GM12878 (cell line): Measurements from ENCODE around the gene B3GNT3. TPM values are rescaled to one million over a fixed set of nuclear protein-coding genes. Genes with fewer than 3 reads are reported as not detected.

ENCODE experiments used
- CHD2 ChIP-seq: IDR thresholded peaks from 2 replicates; pipeline ENCODE4 v1.6.1; 2011; ENCODE audit warnings: low read depth, low read length, improper control_type of control experiment, borderline replicate concordance
- EED ChIP-seq: sonication (generic); IDR thresholded peaks from 2 replicates; pipeline ENCODE4 v1.6.1; 2016; ENCODE audit warnings: antibody characterized with exemption, low read depth
- EP300 ChIP-seq, 2 experiments: fragments of 150-350 bp in 1 of 2; IDR thresholded peaks; 2 replicates each; pipeline ENCODE4 v1.6.1; 2011 to 2012; ENCODE audit warnings: low read depth in 2 of 2, low read length in 2 of 2, borderline replicate concordance in 1 of 2, improper control_type of control experiment in 1 of 2, inconsistent platforms in 1 of 2; ENCODE audit not compliant: control insufficient read depth in 1 of 2
- KLF5 ChIP-seq: fragments of 450-650 bp; IDR thresholded peaks from 2 replicates; pipeline ENCODE4 v1.6.1; 2014; ENCODE audit warnings: mild to moderate bottlenecking; ENCODE audit not compliant: partially characterized antibody
- MXI1 ChIP-seq: fragments of 150-350 bp; IDR thresholded peaks from 2 replicates; pipeline ENCODE4 v1.6.1; 2011; ENCODE audit warnings: low read depth, mild to moderate bottlenecking, inconsistent platforms, low read length, improper control_type of control experiment
- MYB ChIP-seq: fragments of 150-350 bp; IDR thresholded peaks from 2 replicates; pipeline ENCODE4 v1.6.1; 2014; ENCODE audit warnings: mild to moderate bottlenecking, low read depth, low read length, borderline replicate concordance
- NRF1 ChIP-seq: conservative IDR thresholded peaks from 2 replicates; pipeline ENCODE4 v1.6.1; 2011; ENCODE audit warnings: mild to moderate bottlenecking, low read depth, low read length, improper control_type of control experiment
- POLR2AphosphoS2 ChIP-seq: IDR thresholded peaks from 2 replicates; pipeline ENCODE4 v1.6.1; 2011; ENCODE audit warnings: low read depth, mild to moderate bottlenecking, low read length, improper control_type of control experiment, moderate library complexity
- SMAD5 ChIP-seq: IDR thresholded peaks from 2 replicates; pipeline ENCODE4 v1.6.1; 2016; ENCODE audit warnings: antibody characterized with exemption, low read depth
- SMC3 ChIP-seq: IDR thresholded peaks from 2 replicates; pipeline ENCODE4 v1.6.1; 2011; ENCODE audit warnings: low read length, improper control_type of control experiment, borderline replicate concordance
- SP1 ChIP-seq: IDR thresholded peaks from one replicate; pipeline ENCODE4 v1.6.1; 2011; ENCODE audit warnings: low read depth, low read length
- SRF ChIP-seq, 2 experiments: IDR thresholded peaks; 2 replicates each; pipeline ENCODE4 v1.6.1; 2011; ENCODE audit warnings: low read depth in 2 of 2, low read length in 2 of 2, mild to moderate bottlenecking in 1 of 2, moderate library complexity in 1 of 2
- STAT1 ChIP-seq: fragments of 450-650 bp; conservative IDR thresholded peaks from 2 replicates; pipeline ENCODE4 v1.6.1; 2014; ENCODE audit warnings: antibody characterized with exemption, mild to moderate bottlenecking
- YY1 ChIP-seq: IDR thresholded peaks from 2 replicates; pipeline ENCODE4 v1.6.1; 2011; ENCODE audit warnings: low read depth, mild to moderate bottlenecking, low read length
- polyA plus RNA-seq, 11 experiments: library from polyadenylated mRNA; depleted of rRNA in 4 of 11; unstranded in 6 of 11; stranded (reverse) in 5 of 11; fragments of >200 nt; fragmentation: Nextera tagmentation in 4 of 11; fragmentation: Illumina TruSeq in 1 of 11; extraction: Ambion mirVana in 4 of 11; extraction: Trizol in 1 of 11; gene quantifications; 1 replicate in 1 of 11; 2 replicates in 10 of 11; pipeline versions ENCODE4 v1.2.1 to v1.2.3, GENCODE V29; 2011 to 2016; ENCODE audit warnings: inconsistent platforms in 2 of 11, missing spikeins in 2 of 11, low read depth in 1 of 11
- total RNA-seq, 4 experiments: library from RNA; depleted of rRNA in 3 of 4; stranded (reverse); fragments of >200 nt in 3 of 4; fragmentation: Illumina TruSeq in 1 of 4; extraction: Trizol in 1 of 4; gene quantifications; 2 replicates each; pipeline versions ENCODE4 v1.2.1 to v1.2.3, GENCODE V29; 2013 to 2021
- TF ChIP-seq, protein P1 (sequence below): fragments of 450-650 bp; IDR thresholded peaks from 2 replicates; pipeline ENCODE4 v1.6.1; 2017; ENCODE audit warnings: mild to moderate bottlenecking, moderate library complexity
- TF ChIP-seq, protein P2 (sequence below): fragments of 450-650 bp; formaldehyde crosslinking; IDR thresholded peaks from 2 replicates; pipeline ENCODE4 v1.4.0; 2020; ENCODE audit warnings: mild to moderate bottlenecking, moderate library complexity
- TF ChIP-seq, protein P3 (sequence below): fragments of 450-650 bp; IDR thresholded peaks from 2 replicates; pipeline ENCODE4 v1.6.1; 2016; ENCODE audit warnings: mild to moderate bottlenecking

Gene B3GNT3
- total and polyA plus RNA-seq, 10 of the 15 experiments (the other 5 are each of a cell fraction or from before 2014, with no cell fraction given): not detected

DNA sequence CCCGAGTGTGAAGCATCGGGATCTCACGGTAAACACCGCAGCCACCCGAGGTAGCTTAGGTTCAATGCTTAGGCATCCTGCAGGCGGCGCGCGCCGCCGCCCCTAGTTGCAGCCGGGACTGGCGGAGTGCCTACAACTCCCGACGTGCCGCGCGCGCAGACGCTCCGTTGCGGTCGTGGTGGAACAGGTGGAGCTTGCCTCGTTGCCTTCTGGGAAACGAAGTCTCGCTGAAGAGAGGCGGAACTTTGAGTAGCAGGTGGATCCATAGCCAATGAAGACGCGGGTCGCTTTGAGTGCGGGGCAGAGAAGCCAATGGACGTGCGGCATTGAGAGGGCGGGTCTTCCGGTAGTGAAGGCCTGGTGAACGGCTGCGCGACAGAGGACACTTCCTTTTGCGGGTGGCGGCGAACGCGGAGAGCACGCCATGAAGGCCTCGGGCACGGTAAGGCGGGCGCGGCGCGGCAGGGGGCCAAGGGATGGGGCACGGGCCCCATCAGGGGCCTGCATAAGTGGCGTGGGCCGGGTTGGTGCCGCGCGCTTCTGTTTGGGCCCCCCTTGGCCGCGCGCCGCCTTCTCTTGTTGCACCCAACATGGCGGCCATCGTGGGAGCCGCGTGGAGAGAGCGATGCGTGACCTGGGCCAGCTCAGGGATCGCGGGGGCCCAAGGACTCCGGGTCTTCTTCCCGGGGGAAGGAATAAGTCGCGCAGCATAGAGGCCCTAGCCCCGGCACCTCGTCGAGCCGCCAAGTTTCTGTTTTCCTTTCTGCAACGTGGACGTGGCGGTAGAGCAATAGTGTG is 64.8 kb downstream of the B3GNT3 start, which contains the start of gene RPL18A (continued):
- TF ChIP-seq, protein P1, sequence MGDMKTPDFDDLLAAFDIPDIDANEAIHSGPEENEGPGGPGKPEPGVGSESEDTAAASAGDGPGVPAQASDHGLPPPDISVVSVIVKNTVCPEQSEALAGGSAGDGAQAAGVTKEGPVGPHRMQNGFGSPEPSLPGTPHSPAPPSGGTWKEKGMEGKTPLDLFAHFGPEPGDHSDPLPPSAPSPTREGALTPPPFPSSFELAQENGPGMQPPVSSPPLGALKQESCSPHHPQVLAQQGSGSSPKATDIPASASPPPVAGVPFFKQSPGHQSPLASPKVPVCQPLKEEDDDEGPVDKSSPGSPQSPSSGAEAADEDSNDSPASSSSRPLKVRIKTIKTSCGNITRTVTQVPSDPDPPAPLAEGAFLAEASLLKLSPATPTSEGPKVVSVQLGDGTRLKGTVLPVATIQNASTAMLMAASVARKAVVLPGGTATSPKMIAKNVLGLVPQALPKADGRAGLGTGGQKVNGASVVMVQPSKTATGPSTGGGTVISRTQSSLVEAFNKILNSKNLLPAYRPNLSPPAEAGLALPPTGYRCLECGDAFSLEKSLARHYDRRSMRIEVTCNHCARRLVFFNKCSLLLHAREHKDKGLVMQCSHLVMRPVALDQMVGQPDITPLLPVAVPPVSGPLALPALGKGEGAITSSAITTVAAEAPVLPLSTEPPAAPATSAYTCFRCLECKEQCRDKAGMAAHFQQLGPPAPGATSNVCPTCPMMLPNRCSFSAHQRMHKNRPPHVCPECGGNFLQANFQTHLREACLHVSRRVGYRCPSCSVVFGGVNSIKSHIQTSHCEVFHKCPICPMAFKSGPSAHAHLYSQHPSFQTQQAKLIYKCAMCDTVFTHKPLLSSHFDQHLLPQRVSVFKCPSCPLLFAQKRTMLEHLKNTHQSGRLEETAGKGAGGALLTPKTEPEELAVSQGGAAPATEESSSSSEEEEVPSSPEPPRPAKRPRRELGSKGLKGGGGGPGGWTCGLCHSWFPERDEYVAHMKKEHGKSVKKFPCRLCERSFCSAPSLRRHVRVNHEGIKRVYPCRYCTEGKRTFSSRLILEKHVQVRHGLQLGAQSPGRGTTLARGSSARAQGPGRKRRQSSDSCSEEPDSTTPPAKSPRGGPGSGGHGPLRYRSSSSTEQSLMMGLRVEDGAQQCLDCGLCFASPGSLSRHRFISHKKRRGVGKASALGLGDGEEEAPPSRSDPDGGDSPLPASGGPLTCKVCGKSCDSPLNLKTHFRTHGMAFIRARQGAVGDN: 0 out of 2 replicates have a peak, but pooled peaks have one; percentile 33
- no peak for TF ChIP-seq EP300 (IDR thresholded peaks at IDR 0.05; ENCODE audit: borderline replicate concordance in 1 of 2, control insufficient read depth in 1 of 2, low read depth in 2 of 2, low read length in 2 of 2)
- TF ChIP-seq SMAD5: peak; percentile 91
- TF ChIP-seq KLF5: peak; percentile 91
- peak; percentile 96 for TF ChIP-seq CHD2
- TF ChIP-seq, protein P2, sequence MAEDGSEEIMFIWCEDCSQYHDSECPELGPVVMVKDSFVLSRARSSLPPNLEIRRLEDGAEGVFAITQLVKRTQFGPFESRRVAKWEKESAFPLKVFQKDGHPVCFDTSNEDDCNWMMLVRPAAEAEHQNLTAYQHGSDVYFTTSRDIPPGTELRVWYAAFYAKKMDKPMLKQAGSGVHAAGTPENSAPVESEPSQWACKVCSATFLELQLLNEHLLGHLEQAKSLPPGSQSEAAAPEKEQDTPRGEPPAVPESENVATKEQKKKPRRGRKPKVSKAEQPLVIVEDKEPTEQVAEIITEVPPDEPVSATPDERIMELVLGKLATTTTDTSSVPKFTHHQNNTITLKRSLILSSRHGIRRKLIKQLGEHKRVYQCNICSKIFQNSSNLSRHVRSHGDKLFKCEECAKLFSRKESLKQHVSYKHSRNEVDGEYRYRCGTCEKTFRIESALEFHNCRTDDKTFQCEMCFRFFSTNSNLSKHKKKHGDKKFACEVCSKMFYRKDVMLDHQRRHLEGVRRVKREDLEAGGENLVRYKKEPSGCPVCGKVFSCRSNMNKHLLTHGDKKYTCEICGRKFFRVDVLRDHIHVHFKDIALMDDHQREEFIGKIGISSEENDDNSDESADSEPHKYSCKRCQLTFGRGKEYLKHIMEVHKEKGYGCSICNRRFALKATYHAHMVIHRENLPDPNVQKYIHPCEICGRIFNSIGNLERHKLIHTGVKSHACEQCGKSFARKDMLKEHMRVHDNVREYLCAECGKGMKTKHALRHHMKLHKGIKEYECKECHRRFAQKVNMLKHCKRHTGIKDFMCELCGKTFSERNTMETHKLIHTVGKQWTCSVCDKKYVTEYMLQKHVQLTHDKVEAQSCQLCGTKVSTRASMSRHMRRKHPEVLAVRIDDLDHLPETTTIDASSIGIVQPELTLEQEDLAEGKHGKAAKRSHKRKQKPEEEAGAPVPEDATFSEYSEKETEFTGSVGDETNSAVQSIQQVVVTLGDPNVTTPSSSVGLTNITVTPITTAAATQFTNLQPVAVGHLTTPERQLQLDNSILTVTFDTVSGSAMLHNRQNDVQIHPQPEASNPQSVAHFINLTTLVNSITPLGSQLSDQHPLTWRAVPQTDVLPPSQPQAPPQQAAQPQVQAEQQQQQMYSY (CRISPR knock-in tag): no peak
- peak; percentile 77 for TF ChIP-seq MXI1
- TF ChIP-seq NRF1: peak; percentile 35; the same call in 1 of the 2 replicates
- no peak for TF ChIP-seq EED
- TF ChIP-seq SMC3: peak; percentile 100
- TF ChIP-seq POLR2AphosphoS2: peak; percentile 92
- TF ChIP-seq MYB: no peak
- TF ChIP-seq SRF (IDR thresholded peaks at IDR 0.05; ENCODE audit: low read depth in 2 of 2, low read length in 2 of 2): 0 out of 4 replicates have a peak, but pooled peaks of 1 of the 2 experiments have one; percentile 11
- TF ChIP-seq, protein P3, sequence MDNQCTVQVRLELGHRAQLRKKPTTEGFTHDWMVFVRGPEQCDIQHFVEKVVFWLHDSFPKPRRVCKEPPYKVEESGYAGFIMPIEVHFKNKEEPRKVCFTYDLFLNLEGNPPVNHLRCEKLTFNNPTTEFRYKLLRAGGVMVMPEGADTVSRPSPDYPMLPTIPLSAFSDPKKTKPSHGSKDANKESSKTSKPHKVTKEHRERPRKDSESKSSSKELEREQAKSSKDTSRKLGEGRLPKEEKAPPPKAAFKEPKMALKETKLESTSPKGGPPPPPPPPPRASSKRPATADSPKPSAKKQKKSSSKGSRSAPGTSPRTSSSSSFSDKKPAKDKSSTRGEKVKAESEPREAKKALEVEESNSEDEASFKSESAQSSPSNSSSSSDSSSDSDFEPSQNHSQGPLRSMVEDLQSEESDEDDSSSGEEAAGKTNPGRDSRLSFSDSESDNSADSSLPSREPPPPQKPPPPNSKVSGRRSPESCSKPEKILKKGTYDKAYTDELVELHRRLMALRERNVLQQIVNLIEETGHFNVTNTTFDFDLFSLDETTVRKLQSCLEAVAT: 0 out of 2 replicates have a peak, but pooled peaks have one; percentile 72
- peak; percentile 71; the same call in 1 of the 2 replicates for TF ChIP-seq STAT1
- peak; percentile 94 for TF ChIP-seq YY1
- TF ChIP-seq SP1: peak; percentile 98
